Astrocyte of the spinal cord (primary cell): ENCODE data around the gene PRKCA.
"Not testable (repeated sequence)": the region's sequence is repeated elsewhere in the genome, so short reads cannot be mapped to it uniquely, and the experiment has no call there.

Source experiments
- DNase-seq: peaks from one replicate; pipeline ENCODE4 v3.0.0; 2011; ENCODE audit warnings: low read depth, low spot score
- H3K4me3 ChIP-seq: 2 replicates; pipeline ENCODE4 v1.5.1; 2011; ENCODE audit warnings: low read depth, mild to moderate bottlenecking, low read length, moderate library complexity
- CTCF ChIP-seq: IDR thresholded peaks from 2 replicates; pipeline ENCODE4 v1.5.1; 2012; ENCODE audit warnings: low read depth, mild to moderate bottlenecking, low read length, inconsistent platforms
- in situ Hi-C: cut with HindIII; loops from 2 replicates; pipeline ENCODE4 v1.10.0; 2017; ENCODE audit warnings: low sequenced_read_pairs

Gene PRKCA

DNA sequence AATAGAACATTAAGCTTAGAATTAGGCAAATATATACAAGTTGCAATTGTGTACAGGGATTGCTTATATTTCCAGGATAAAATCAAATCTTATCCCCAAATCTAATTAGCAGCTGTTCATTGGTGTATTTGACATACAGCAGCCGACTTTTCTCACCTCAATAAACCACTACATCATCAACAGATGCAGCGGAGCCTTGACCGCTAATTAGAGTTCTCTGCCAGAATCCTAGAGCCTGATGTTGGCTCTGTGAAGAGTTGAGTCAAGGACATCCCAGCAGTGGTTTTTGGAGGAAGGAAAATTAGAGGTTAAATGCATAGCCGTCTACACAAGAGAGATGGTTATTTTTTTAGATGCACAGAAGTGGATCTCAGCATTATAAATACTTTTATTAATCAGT is 310.6 kb downstream of the PRKCA start:
- H3K4me3 ChIP-seq, result no peak overlapping the region
- no peak for TF ChIP-seq CTCF
- in situ Hi-C loops, result no loop called here
- DNase-seq, result no peak

GRCh38 chr17:66614469-66614868 is 312.1 kb downstream of the PRKCA start:
- H3K4me3 ChIP-seq, result no peak overlapping the region
- no peak for TF ChIP-seq CTCF
- in situ Hi-C loops, result no loop called here
- no peak for DNase-seq

DNA sequence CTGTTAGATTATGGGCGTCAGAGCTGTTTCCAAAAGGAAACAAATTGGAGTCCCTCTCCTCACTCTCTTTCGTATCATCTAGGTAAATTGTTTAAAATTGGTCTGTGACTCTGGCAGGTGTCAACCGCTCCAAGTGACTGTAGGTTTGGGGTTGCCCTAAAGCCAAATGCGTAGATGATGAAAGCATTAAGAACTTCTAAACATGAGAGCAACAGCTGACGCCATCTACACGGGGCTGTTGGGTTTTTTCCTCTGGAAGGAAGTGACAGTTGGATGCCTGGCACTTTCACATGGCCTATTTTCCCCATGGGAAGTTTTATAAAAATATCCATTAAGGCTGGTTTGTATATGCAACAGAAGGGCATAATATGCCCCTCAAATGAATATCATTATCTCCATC is 316.8 kb downstream of the PRKCA start:
- TF ChIP-seq CTCF, result no peak
- no peak for DNase-seq

DNA sequence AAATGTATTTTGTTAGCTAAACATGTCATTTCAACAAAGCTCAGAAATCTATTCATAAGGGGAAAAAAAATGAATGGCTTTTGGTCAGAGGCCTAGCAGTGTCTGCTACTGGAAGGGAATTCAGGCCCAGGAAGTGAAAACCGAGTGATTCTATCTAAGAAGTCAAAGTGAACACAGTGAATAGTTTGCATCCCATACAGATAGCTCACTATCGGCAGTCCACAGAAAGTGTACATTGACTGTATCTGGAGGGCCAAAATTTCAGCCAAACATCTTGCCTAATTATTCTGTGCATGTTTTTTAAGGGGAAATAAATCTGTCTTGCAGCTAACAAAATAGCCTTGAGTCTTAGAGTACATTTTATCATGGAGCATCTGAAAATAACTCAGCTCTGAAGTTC is 318.1 kb downstream of the PRKCA start:
- in situ Hi-C loops, result no loop called here
- TF ChIP-seq CTCF, result no peak
- DNase-seq, result no peak
- H3K4me3 ChIP-seq, result no peak overlapping the region

More for the DNA sequence above, 316.8 kb downstream of the PRKCA start:
- no peak overlapping the region for H3K4me3 ChIP-seq
- in situ Hi-C loops, result no loop called here

- in situ Hi-C loops, DNase-seq, H3K4me3 ChIP-seq: not testable (repeated sequence)
These were observed 322.2 kb downstream of the PRKCA start for GRCh38 chr17:66624630-66625029.

DNA sequence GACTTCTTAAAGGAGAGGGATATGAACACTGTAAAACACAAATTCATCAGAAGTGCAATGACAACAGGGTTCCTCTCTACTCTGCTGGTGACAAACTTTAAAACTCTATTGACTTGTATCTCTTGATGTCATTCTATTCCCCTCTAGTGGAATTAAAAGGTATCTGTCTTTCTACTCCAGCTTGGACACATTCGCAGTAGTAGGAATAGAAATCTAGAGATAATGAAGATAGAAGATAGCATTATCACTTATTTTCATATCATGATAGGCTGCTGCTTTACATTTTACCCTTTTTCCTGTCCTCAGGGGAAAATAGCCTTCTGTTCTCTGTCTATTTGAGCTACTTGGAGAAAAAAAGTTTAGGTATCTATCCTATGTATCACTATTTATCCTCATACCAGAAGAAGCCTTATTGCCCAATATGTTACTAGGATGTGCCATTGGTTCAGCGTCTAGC is 322.9 kb downstream of the PRKCA start:
- in situ Hi-C loops, result no loop called here
- DNase-seq, result peak; percentile 41
- peak; percentile 36 for TF ChIP-seq CTCF

GRCh38 chr17:66627985-66628384 is 325.6 kb downstream of the PRKCA start:
- no peak for TF ChIP-seq CTCF
- peak; percentile 39 for DNase-seq
- in situ Hi-C loops, result no loop called here
- H3K4me3 ChIP-seq, result no peak overlapping the region

More for the DNA sequence above, 322.9 kb downstream of the PRKCA start:
- H3K4me3 ChIP-seq, result no peak overlapping the region
